ENCODE measurements around the gene ACSL6.

The ACSL6 gene

DNA sequence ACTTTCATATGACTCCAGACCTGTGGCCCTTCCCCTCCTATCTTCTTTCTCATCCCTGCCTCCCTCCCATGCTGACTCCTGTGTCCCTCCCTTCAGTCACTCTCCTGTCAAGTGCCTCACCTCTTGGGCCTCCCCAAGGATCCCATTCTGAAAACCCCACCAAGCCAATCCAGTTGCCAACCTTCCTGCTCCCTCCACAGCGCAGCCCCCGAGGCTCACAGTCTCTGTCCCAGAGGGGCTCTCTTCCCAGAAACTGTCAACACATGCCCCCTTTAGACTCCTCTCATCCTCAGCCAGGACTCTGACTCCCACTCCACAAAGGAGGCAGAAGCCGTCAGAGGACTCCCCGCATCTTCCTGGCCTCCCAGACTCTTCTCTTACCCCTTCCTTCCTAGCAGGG lies 30.8 kb downstream of the ACSL6 start:
- DNase-seq (ENCODE audit: low read depth in 3 of 3, low spot score in 1 of 3): no peak

DNA sequence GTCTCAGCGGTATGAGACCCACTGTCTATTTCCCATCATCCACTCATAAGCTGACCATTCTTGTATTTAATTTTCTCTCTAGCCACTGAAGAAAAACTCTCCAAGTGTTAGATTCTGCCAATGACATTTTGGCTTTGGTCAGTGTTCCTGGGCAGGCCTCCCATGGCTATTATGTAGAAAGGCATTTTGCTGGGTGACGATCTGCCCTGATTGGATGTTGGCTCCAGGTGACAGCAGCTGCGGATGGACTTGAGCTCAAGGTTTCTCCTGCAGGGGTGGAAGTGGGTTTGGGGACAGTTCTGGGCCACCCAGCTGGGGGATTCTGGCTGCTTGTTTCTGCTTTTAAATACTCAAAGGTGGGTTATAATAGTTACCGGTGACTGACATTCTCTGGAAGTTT lies 31.6 kb downstream of the ACSL6 start:
- DNase-seq (ENCODE audit: low read depth in 3 of 3, low spot score in 1 of 3): no peak

DNA sequence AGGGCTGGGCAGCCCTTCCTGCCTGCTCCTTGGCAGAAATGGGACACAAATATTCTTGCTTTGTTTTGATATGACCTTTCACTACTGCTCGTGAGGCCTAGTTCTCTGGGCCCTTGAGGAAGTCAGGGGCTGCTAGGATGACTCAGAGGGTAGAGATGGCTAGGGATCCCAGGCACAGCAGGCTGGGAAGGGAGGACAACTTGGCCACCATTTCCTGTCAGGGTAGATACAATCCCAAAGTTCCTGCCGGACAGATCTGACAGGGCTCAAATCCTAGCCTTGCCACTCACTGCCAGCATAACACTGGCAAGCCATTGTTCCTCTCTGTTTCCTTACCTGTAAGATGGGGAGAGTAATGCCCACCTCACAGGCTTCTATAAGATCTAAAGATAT lies 34.2 kb downstream of the ACSL6 start:
- no peak for DNase-seq (ENCODE audit: low read depth in 3 of 3, low spot score in 1 of 3)

DNA sequence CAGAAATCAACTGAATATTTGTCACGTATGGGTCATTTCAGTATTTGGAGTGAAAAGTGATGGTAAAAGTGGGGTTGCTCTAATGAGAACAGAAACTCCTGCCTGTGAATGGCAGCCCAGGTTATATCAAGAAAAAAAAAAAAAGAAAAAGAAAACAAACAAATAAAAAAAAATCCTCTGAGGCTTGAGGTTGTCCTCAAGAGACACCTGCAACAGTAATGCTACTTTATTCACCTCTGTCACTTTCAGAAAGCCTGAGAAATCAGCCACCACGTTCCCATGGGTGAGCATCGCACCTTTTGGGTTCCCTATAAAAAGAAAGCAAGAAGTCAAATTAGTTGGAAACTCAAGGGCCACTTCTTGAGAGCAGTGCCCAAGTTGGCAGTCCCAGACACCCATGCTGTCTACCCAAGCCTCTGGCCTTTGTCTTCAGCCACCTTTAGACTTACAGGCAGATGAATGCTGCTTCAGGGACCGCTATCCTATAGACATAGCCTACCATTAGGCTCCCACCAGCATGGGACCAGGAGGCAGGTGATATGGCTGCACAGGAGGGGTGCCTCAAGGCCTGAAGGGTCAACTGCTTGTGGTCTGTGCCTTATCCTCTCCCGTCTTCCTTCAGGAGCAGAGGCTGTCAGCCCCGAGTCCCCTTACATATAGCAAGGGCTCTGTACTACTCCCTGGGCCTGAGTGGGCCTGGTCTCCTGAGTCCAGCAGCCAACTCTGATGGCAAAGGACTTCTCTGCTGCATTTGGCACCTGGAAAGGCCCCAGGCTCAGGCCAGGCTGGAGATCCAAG lies 34.8 kb downstream of the ACSL6 start:
- DNase-seq (ENCODE audit: low read depth in 3 of 3, low spot score in 1 of 3): no peak

DNA sequence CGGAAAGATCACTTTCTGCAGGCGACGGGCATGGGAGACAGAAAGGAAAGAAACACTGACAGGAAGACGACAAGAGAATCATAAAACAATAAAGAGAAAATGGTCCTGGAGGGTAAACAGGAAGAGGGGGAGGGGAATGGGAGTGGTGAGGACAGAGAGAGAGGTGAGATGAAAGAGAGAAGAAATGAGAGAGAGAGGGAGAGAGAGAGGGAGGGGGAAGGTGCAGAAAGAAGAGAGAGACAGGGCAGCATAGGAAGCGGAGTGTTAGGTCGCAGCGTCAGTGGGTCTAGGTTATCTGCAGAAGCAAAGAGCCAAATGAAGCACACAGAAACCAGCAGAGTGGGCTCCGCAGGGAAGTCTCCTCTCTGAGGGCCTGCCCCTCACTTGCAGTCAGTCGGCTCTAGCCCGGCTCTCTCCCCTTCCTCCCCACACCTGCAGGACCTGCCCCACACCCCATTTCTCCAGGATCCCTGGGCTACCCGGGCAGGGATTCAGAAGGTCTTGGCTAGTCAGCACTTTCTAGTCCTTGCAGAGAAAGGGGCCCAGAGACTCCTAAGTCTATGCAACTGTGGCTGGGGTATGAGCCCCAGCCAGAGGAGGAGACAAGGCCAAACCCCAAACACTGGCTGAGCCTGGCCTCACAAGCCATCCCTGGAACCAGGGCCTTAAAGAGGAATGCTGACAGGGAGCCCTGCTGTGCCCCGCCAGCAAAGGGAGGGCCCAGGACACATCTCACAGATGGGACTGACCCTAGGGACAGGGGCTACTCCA lies 36.3 kb downstream of the ACSL6 start:
- no peak for DNase-seq (ENCODE audit: low read depth in 3 of 3, low spot score in 1 of 3)

DNA sequence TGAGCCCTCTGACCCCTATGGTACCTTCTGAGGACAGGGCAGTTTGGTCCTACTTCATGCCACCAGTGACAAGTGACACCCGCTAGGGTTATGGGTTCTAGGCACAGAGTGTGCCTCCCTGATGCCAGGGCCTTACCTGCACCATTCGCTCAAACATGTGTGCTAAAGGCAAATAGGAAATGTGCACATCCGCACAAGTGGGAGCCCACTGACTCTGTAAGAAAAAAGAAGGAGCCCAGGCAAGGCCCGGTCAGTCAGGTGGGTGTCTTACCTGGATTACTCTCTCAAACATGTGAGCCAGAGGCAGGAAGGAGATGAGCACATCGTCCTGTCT lies 36.9 kb downstream of the ACSL6 start:
- DNase-seq (ENCODE audit: low read depth in 3 of 3, low spot score in 1 of 3): no peak

DNA sequence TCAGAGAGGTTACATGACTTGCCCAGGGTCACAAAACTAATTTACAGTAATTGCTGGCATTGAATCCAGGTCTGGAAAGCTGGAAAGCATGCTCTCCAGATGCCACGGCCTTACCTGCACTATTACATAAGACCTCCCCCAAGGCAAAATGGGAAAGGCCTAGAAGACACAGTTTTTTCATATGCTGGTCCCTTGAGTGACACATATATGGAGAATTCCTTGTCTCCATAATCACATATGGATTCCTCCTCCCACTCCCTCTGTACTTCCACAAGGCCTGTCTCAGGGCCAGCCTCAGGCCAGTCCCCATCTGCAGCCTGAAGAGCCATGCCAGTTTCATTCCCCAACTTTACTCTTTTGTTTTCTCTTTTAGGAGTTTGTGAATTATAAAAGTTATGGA lies 37.4 kb downstream of the ACSL6 start:
- DNase-seq (ENCODE audit: low read depth in 3 of 3, low spot score in 1 of 3): no peak

DNA sequence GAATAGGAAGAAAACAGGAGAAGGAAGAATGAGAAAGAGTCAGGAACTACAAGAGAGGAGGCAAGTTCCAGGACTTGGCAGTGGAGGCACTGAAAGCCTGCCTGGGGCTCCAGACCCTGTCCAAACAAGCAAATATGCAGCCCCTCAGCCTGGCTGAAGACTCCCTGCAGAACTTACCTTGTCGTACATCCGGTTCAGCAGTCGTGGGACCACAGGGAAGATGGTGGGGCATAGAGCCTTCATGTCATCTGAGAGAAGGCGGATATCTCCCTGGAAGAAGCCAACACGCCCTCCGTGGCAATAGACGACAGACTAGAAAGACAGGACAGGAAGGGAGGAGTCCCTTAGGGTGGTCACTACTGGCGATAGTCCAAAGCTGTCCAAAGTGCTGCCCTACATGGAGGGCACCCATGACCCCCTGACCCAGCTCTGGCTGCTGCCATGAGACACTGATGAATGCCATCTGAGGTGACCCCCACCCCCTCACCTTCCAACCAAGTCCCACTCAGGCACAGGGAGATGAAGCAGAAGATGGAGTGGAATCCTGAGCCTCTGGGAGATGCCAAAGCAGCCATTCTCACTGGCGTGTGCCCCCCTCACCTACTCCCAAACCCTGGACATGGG lies 38.3 kb downstream of the ACSL6 start:
- no peak for DNase-seq (ENCODE audit: low read depth in 3 of 3, low spot score in 1 of 3)

DNA sequence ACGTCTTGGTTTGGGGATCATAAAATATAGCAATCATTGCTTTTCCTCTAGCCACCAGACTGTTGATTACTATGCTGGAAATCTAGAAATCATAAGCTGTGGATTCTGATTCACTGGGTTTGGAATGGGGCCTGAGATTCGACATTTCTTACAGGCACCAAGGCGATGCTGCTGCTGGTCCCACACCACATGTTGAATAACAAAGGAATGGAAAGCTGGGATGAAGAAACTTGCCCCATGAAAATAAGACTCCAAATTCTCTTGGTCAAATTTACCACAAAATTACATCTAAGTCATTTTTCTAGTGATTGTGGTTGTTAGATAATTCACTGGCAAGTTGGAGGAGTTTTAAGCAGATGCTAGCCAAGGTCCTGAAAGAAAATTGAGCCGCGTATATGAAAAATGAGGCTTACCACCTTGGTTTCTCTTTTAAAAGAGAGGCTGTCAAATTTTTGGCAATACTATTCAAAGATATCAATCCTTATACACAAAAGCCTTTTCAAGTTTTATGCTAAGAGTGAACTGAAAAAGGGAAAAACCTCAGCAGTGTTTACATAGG lies 43.0 kb downstream of the ACSL6 start:
- DNase-seq (ENCODE audit: low read depth in 3 of 3, low spot score in 1 of 3): no peak

DNA sequence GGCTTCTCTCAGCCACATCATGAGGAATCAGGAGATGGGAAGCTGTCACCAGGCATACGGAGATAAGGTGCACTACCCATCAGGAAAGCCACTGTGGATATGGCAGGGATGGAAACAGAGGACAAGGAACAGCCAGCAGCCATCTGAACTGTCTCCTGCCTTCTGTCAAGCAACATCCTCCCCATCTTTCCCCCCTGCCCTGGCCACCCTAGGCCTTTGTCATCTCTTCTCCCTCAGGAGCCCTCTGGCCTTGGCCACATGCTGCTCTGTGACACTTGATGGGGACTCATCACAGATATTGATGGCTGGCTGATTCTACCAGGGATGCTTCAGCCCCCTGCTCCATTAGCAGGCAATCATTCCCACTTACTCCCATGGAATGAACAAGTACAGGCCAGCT lies 44.9 kb downstream of the ACSL6 start:
- no peak for DNase-seq (ENCODE audit: low read depth in 3 of 3, low spot score in 1 of 3)

DNA sequence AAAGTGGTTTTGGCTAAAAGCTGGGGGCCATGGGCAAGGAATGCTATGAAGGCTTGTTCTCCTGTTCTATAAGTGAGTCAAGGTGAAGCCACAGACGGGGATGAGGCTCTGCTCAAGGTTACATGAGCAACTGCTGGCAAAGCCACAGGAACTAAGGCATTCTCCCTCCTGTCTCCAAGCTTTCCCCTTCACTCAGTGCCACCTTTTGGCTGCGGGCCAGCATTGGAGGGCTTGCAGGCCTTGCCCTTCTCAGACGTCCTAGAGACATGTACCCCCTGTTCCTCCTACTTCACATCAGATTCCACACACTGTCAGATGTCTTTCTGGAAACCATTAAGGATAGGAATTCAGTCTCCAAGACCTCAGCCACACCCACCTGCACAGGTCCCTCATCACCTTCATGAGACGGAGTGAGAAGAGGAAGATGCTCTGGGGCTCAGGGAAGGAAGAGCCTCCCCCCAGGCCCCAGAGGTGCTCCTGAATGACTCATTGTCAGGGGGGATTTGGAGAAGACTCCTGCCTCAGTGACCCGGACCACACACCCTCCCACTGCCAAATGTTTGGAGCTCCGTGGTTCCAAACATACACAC lies 45.5 kb downstream of the ACSL6 start:
- DNase-seq (ENCODE audit: low read depth in 3 of 3, low spot score in 1 of 3): no peak

DNA sequence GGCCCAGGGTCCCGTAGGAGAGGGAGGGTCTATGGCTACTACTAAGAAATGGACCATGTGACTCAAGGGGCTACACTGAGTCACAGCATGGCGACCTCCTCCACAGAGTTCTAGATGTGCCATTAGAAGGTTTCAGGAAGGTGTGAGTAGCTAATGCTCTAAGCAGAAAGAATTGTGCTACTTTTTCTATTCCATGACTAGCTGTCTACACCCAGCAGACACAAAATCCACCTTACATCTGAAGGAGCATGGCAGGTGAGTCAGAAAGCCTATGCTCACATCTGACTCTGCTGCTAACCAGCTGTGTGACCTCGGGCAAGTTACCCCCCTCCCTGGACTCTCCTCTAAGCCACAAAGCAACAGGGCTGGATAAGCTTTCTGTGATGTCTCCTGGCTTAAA lies 51.6 kb downstream of the ACSL6 start:
- DNase-seq (ENCODE audit: low read depth in 3 of 3, low spot score in 1 of 3): no peak

DNA sequence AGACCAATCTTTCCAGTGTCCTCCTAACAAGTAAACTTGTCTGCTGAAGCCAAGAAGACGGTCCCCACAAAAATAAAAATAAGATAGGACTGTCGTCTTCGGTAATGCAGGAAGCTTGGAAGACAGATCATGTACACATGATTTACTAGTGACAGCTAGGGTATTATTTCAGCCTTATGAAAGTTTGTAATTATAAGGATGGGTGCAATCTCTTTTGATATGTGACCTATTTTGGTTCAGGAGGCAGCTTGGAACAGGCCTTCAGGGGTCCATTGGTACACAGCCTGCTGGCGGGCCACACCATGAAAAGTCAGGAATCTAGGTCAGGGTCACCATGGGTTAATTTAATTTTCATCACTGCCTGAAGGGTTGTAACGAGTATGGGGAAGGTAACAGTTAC lies 52.3 kb downstream of the ACSL6 start:
- DNase-seq (ENCODE audit: low read depth in 3 of 3, low spot score in 1 of 3): no peak

DNA sequence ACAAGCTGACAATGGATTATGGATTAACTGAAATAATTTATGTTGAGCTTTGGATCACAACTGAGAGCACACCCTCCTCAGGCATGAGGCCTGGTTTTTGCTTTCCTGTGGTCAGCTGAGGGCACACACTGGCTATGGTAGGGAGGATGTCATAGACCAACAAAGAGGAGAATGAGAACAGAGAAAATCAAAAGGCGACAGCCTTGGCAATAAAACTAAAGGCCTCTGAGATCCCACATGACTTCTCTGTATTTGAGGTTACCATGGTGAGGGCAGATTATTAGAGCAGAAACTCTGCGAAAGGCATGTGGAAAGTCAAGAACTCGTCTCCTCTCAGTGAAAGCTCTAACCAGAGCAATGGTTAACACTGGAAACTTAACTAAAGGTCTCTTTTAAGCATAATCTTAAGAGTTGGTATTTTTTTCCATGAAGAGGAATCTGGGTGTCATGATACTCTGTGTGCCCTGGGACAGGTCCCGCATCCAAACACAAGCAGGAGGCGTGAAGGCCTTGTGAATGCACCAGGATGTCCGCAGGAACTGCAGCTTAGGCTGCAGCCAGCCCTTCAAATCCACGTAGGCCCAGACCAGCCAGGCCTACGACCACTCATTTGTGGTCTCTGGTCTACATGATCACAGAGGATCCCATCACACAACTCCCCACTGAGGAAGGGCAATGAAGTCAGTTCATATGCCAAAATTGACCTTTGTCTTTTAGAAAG lies 53.6 kb downstream of the ACSL6 start:
- DNase-seq (ENCODE audit: low read depth in 3 of 3, low spot score in 1 of 3): no peak

DNA sequence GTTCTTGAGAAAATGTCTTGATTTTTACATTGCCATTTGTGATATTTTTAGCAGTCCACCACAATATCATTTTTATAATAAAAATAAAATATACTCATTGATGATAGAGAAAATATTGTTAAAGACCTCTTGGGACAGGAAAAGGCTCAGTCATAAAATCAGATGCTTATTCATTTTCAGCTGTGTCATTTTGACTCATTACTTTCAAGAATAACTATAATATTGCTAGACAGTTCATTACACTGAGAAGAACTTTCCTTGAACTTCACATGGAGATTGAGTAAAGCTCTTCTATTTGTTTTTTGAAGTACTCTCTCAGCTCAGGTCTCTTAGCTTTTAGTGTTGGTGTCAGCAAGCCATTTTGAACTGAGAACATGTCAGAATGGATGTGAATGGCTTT lies 57.5 kb downstream of the ACSL6 start:
- no peak for DNase-seq (ENCODE audit: low read depth in 3 of 3, low spot score in 1 of 3)

DNA sequence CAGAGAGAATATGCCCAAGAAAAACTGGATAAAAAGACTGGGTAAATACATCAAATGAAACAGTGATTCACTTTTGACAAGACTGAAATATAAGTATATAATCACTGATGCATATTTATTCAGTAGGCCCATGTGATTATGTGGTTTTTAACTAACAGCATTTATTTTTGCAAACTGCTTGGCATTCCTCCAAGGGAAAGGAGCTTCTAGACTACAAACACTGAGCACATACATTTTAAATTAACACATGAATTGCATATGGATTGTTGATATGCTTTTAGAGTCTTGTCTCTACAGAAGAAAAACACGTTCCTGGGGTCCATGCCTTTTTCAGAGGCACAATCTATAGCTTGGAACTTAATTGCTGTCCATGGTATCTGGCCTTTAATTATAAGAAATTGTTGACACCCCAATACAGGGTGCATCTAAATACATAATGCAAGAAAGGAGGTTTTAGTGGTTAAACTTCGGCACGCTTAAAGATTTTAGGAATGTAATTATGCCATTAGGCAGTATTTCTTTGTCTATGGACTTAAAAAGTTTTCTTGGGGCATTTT lies 59.1 kb downstream of the ACSL6 start:
- DNase-seq (ENCODE audit: low read depth in 3 of 3, low spot score in 1 of 3): no peak

DNA sequence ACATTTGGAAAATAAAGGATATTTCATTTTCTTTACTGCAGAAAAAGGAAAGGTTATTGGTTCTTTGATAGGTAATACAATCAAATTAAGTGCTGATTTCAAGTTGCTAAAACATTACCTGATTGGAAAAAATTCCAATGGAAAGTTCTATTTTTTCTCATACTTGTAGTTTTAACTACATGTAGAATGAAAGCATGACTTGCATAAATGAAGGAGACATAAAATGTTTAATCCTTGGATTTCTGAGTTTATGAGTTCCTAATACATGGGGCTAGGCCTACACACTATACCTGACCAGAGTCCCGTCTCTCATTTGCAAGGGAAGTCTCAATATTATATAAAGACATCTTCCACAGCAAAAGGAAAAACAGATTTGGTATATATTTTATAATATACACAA lies 60.8 kb downstream of the ACSL6 start:
- no peak for DNase-seq (ENCODE audit: low read depth in 3 of 3, low spot score in 1 of 3)

DNA sequence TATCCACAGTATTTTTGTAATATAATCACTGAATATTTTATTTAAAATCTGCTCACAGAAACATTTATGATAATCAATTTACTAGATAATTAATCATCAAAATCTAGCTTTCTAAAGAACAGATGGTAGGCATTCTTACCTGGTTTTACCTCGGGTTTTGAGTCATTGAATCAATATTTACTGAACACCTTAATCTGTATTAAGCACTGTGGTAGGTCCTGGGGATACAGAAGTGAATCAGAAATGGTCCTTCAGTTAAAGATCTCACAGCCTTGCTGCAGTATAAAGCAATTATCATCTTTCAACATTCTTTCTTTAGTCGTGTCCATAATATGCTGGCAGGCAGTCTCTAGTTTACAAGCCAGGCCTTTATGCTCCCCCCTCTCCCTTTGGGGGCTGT lies 64.0 kb downstream of the ACSL6 start:
- DNase-seq (ENCODE audit: low read depth in 3 of 3, low spot score in 1 of 3): no peak

DNA sequence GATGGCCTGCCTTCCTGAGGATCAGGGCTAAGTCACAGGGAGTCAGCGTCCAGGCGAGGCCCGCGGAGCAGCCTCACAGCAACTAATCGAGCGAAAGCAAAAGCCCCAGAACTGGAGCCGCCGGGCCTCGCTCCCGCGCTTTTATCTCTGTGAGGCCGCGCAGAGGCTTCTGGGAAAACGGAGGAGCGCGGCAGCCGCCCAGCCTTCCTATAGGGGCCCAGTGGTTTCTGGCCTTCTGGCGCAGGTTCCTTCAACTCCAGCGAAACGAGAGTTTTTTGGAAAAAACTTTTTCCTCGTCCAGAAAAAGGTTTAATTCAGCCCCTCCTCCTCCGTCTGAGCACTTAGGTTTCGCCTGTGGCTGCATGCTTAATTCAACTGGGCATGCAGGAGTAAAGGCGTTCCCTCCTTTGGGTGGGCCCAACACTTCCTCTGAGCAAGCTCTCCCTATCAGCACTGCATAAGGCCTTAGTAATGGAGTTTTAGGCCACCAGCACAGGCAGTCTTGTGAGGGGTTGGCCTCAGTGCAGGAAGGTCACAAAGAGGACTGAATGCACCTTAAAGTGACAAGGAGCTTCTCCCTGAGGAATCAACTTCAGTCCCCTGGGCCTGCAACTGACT lies 65.8 kb downstream of the ACSL6 start, which contains the start of gene MEIKIN:
TSS of gene MEIKIN (minus strand) at position 113 of the 618 bp plus-strand sequence. CDS start 158 bp downstream, outside the sequence.
- DNase-seq (ENCODE audit: low read depth in 3 of 3, low spot score in 1 of 3): no peak
